Inflammatory macrophage (primary cell): ENCODE measurements around the gene TRUB2.
A peak's percentile ranks its signal among the peaks of the same experiment; 100 is the strongest.

Experiments used
- DNase-seq, 2 donors: peaks; one replicate each; pipeline ENCODE4 v3.0.0-alpha.2; 2020 to 2022
- total RNA-seq, 18 experiments: gene quantifications; one replicate each; lab custom pipeline; 2026; ENCODE audit warnings: mixed read lengths in 6 of 18, inconsistent platforms in 2 of 18; lab: John Stamatoyannopoulos, UW

Gene TRUB2, protein sequence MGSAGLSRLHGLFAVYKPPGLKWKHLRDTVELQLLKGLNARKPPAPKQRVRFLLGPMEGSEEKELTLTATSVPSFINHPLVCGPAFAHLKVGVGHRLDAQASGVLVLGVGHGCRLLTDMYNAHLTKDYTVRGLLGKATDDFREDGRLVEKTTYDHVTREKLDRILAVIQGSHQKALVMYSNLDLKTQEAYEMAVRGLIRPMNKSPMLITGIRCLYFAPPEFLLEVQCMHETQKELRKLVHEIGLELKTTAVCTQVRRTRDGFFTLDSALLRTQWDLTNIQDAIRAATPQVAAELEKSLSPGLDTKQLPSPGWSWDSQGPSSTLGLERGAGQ
- 5.2 to 40.5 (median 28.8) reads per million in 18 experiments for total RNA-seq

GRCh38 chr9:128322404-128323211, at the start of gene TRUB2, which contains the start of gene COQ4:
TRUB2 (minus strand) TSS chr9:128322447; CDS start chr9:128322408, 39 bp downstream.
COQ4 (plus strand) TSS chr9:128322839; CDS start chr9:128322859, 20 bp downstream.
- DNase-seq: peak; percentile 94

DNA sequence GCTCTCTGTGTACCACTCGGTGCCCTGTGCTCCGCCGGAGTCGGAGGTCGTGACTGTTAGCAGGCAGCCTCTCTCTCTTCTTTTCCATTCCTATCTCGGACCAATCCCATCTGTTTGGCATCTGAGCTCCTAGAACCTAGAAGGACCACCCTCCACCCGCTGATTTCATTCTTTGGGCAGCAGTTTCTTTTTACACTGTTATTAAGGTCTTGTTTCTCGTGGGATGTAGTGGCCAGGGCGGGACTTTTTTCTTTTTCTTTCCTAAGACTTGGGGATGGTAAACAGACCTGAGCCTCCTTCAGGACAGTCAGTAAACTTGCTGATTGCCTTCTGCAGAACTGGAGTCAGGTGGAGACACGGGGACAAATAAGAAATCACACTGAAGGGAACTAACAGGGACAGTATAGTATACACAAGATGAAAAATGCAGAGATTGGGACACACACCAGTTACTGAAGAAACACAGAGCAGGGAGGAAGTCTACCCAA, 49.4 kb upstream of the TRUB2 start:
- DNase-seq: peak; percentile 36 to 38

- DNase-seq: peak; percentile 97 to 98
Measured at GRCh38 chr9:128370752-128371629, 48.7 kb upstream of the TRUB2 start, which contains the start of gene URM1. URM1 (plus strand) TSS chr9:128371374; CDS start chr9:128371381, 7 bp downstream.

- DNase-seq: no peak
Measured at GRCh38 chr9:128370367-128370751, 48.1 kb upstream of the TRUB2 start.

DNA sequence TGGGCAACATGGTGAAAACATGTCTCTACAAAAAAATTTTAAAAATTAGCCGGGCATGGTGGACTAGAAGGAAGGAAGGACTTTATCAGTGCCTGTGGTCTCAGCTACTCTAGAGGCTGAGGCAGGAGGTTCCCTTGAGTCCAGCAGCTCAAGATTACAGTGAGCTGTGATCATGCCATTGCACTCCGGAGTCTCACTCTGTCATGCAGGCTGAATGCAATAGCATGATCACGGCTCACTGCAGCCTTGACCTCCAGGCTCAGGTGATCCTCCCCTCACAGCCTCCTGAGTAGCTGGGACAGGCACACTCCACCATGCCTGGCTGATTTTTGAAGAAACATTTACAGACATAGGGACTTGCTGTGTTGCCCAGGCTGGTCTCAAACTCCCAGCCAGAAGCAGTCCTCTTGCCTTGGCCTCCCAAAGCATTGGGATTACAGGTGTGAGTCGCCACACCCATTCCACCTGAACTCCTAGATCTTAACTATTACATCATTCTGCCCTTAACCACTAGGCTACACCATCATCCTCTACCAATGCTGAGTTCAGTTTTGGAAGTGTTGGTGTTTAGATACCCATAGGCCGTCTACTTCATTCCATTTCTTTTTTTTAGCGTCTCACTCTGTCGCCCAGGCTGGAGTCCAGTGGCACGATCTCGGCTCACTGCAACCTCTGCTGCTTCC, 46.9 kb upstream of the TRUB2 start:
- DNase-seq: no peak

- no peak for DNase-seq
Measured at GRCh38 chr9:128365525-128365924, 43.3 kb upstream of the TRUB2 start.

- no peak for DNase-seq
Measured at GRCh38 chr9:128362774-128363173, 40.5 kb upstream of the TRUB2 start.

GRCh38 chr9:128361986-128362646, 39.9 kb upstream of the TRUB2 start:
- peak; percentile 73 to 74 for DNase-seq

DNA sequence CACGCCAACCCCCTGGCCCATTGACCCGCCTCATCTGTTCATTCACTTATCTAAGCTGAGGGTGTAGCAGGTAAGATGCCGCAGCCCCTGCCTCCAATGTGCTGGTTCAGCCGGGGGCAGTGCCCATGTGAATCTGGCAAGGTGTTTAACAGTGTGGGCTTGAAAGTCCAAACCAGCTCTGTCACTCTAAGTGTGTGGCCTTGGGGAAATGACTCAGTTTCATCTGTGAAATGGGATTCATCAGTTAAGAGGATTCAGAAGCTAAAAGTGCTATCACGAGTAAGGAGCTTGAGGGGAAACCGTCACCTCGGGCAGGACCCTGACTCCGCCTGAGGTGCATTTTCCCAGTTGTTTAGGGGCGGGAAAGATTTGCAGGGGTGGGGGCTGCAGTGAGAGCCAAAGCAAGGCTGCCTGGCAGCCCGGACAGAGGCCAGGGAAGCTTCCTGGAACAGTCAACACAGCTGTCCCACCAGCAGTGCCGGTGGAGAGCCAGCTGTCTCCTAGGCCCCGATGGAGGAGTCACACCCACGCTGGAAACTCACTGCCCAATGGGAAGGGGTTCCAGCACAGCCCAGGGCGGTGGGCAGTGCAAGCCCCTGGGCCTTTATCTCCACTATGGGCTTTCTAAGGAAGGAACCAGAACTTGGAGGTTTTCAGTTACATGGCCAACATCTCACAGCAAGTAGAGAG, 39.2 kb upstream of the TRUB2 start:
- DNase-seq: no peak

- DNase-seq: no peak
Measured at GRCh38 chr9:128360826-128361225, 38.6 kb upstream of the TRUB2 start.

DNA sequence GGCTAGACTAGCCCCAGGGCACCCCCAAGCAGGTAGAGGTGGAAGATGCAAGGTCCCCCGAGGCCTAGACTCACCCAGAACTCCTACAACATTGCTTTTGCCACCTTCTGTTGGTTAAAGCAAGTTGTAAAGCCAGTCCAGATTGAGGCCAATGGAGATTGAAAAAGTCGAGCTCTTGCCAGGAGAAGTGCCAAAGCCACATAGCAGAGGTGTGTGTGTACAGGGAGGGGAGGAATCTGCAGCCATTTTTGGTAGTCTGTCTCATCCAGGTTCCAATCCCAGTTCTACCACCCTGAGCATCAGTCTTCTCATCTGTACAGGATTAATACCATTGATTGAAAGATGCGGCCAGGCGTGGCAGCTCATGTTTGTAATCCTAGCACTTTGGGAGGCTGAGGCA, 36.6 kb upstream of the TRUB2 start:
- no peak for DNase-seq

- no peak for DNase-seq
Measured at GRCh38 chr9:128358090-128358489, 35.8 kb upstream of the TRUB2 start.

DNA sequence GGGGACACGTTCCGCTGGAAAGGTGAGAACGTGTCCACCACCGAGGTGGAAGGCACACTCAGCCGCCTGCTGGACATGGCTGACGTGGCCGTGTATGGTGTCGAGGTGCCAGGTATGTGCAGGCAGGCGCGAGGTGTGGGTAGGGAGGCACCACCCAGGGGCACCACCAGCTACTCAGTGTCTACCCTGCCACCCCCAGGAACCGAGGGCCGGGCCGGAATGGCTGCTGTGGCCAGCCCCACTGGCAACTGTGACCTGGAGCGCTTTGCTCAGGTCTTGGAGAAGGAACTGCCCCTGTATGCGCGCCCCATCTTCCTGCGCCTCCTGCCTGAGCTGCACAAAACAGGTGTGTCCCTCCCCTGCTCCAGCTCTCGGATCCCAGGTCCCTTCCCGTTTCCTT, 33.2 kb upstream of the TRUB2 start:
- no peak for DNase-seq

DNA sequence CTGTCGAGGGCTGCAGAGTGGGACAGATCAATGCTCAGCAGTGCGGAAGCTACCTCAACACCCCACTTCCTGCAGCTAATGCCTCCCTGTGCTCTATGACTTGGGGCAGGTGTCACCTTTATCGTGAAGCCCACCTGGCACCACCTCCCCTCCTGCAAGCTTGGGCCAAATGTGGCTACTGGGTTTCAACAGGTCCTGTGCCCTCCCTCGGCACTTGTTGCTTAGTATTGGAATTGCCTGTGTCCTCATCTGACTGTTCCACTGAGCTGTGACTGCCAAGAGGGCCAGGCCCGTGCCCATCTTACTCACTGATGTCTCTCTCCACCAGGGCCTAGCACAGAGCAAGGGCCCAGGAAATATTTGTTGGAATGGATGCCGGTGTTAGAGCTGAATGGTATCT, 27.5 kb upstream of the TRUB2 start:
- no peak for DNase-seq

GRCh38 chr9:128349125-128349524, 26.9 kb upstream of the TRUB2 start:
- DNase-seq: no peak

GRCh38 chr9:128344931-128345605, 22.8 kb upstream of the TRUB2 start:
- DNase-seq: no peak

GRCh38 chr9:128343855-128344254, 21.6 kb upstream of the TRUB2 start:
- no peak for DNase-seq

DNA sequence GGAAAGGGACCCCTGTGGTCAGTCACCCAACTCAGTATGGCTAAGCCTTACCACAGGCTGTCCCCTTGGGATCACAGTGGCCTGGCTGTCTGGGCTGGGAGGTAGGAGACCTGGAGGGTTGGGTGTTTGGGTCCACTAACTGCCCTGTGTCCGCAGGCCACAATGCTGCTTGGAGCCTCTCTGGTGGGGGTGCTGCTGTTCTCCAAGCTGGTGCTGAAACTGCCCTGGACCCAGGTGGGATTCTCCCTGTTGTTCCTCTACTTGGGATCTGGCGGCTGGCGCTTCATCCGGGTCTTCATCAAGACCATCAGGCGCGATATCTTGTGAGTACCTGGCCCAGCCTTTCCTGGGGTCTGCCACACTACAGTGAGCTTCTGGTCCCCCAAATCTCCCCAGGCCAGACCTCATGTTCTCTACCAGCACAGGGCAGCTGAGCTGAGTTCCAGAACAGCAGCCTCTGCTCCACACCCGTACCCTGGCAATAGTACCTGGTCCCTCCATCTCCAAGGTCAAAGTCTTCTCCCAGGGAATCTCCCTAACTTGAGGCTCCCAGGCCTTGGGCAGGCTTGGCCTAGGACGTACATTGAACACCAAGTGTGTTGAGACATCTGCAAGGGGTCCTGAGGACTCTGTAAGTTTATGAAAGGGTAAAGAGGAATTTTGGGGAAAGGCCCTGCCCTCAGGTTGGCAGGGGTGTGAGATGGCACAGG, 20.9 kb upstream of the TRUB2 start:
- DNase-seq: no peak

DNA sequence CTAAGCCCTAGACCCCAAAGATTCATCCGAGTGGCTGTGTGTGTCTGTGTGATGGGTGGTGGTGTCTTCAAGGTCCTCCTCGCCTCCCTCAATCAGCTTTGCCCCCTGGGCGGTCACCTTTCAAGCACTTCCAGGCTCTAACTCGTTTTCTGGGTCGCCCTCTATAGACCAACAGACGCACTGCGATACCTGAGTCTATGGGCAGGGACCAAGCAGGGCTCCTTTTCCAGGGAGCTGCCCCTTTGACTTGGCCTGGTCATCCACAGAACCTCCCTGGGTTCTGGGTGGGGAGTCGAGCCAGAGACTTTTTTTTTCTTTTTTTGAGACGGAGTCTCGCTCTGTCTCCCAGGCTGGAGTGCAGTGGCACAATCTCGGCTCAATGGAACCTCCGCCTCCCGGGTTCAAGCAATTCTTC, 19.2 kb upstream of the TRUB2 start:
- DNase-seq: peak; percentile 39 to 61
